ENCODE data around the gene CD79B. TPM values are rescaled to one million over a fixed set of nuclear protein-coding genes. Genes with fewer than 3 reads are reported as not detected.
A peak's percentile ranks its signal among the peaks of the same experiment; 100 is the strongest.

CD79B gene
- total and polyA plus RNA-seq, 10 of the 15 experiments (the other 5 are each of a cell fraction or from before 2014, with no cell fraction given), result 17.5 to 148 (median 79.1) TPM

- TF ChIP-seq RAD21 (IDR thresholded peaks at IDR 0.05; ENCODE audit: insufficient read depth, low read depth, low read length), result peak; percentile 65
- no peak for TF ChIP-seq E2F4 (IDR thresholded peaks at IDR 0.05; ENCODE audit: low read depth, low read length)
- no peak for TF ChIP-seq RB1 (IDR thresholded peaks at IDR 0.05; ENCODE audit: borderline replicate concordance)
- no peak for TF ChIP-seq RAD51 (IDR thresholded peaks at IDR 0.05)
- no peak for TF ChIP-seq BCL11A (IDR thresholded peaks at IDR 0.05; ENCODE audit: low read depth, low read length)
- peak; percentile 54; the same call in 1 of the 2 replicates for TF ChIP-seq ZNF592 (IDR thresholded peaks at IDR 0.05)
- no peak for TF ChIP-seq ATF3 (IDR thresholded peaks at IDR 0.05; ENCODE audit: borderline replicate concordance, extremely low read depth, low read depth, low read length)
- no peak for TF ChIP-seq ZNF687 (IDR thresholded peaks at IDR 0.05)
- TF ChIP-seq ZNF622 (IDR thresholded peaks at IDR 0.05), result no peak
- TF ChIP-seq BRCA1 (IDR thresholded peaks at IDR 0.05; ENCODE audit: low read depth, low read length), result no peak
- 0 out of 2 replicates have a peak, but pooled peaks have one; percentile 40 for TF ChIP-seq ZNF217 (IDR thresholded peaks at IDR 0.05)
- no peak for TF ChIP-seq ZBED1 (IDR thresholded peaks at IDR 0.05; ENCODE audit: borderline replicate concordance)
- no peak for TF ChIP-seq NKRF (conservative IDR thresholded peaks at IDR 0.05)
- TF ChIP-seq ZNF384 (IDR thresholded peaks at IDR 0.05; ENCODE audit: borderline replicate concordance, low read depth, low read length), result no peak
- no peak for TF ChIP-seq GABPA (IDR thresholded peaks at IDR 0.05; ENCODE audit: low read depth)
- no peak for TF ChIP-seq ZSCAN29 (IDR thresholded peaks at IDR 0.05)
- no peak for TF ChIP-seq ZNF24 (IDR thresholded peaks at IDR 0.05)
- TF ChIP-seq SIX5 (IDR thresholded peaks at IDR 0.05; ENCODE audit: low read depth, low read length, severe bottlenecking), result no peak
These were observed 14.6 kb upstream of the CD79B start (continued) for GRCh38 chr17:63946440-63947363.

All from GM12878 (cell line).